HG03025 (cell line): Measurements from ENCODE around the gene TPD52L1.
"Not testable (repeated sequence)": the region's sequence is repeated elsewhere in the genome, so short reads cannot be mapped to it uniquely, and the experiment has no call there.

Experiments used
- ATAC-seq: cut with Tn5 transposase; IDR thresholded peaks from one replicate; pipeline ENCODE4 v1.9.1; 2021; ENCODE audit warnings: mild to moderate bottlenecking, moderate library complexity; ENCODE audit not compliant: unreplicated experiment, low FRiP score

TPD52L1 gene

GRCh38 chr6:125140808-125141207 is 12.8 kb upstream of the TPD52L1 start:
- no peak for ATAC-seq

- no peak for ATAC-seq
These were observed 11.0 kb upstream of the TPD52L1 start for GRCh38 chr6:125142618-125143017.

GRCh38 chr6:125144822-125145221 is 8.8 kb upstream of the TPD52L1 start:
- no peak for ATAC-seq

GRCh38 chr6:125149256-125150144 is 4.1 kb upstream of the TPD52L1 start:
- no peak for ATAC-seq

- no peak for ATAC-seq
These were observed 1.9 kb upstream of the TPD52L1 start for GRCh38 chr6:125151700-125152099.

GRCh38 chr6:125154118-125154760 is 666 bp downstream of the TPD52L1 start:
- ATAC-seq, result no peak

GRCh38 chr6:125154761-125155135 is 1.2 kb downstream of the TPD52L1 start:
- no peak for ATAC-seq

GRCh38 chr6:125155344-125155743 is 1.8 kb downstream of the TPD52L1 start:
- no peak for ATAC-seq

- no peak for ATAC-seq
These were observed 2.9 kb downstream of the TPD52L1 start for GRCh38 chr6:125156496-125156895.

- no peak for ATAC-seq
These were observed 3.7 kb downstream of the TPD52L1 start for GRCh38 chr6:125157280-125157679.

GRCh38 chr6:125157725-125158124 is 4.2 kb downstream of the TPD52L1 start:
- ATAC-seq, result no peak

GRCh38 chr6:125163339-125163738 is 9.8 kb downstream of the TPD52L1 start:
- not testable (repeated sequence) for ATAC-seq

- no peak for ATAC-seq
These were observed 10.2 kb downstream of the TPD52L1 start for GRCh38 chr6:125163811-125164210.

- no peak for ATAC-seq
These were observed 11.1 kb downstream of the TPD52L1 start for GRCh38 chr6:125164696-125165095.

GRCh38 chr6:125165256-125165655 is 11.7 kb downstream of the TPD52L1 start:
- ATAC-seq, result no peak

GRCh38 chr6:125165776-125166175 is 12.2 kb downstream of the TPD52L1 start:
- no peak for ATAC-seq

- no peak for ATAC-seq
These were observed 13.1 kb downstream of the TPD52L1 start for GRCh38 chr6:125166711-125167110.

- no peak for ATAC-seq
These were observed 14.0 kb downstream of the TPD52L1 start for GRCh38 chr6:125167579-125167978.

GRCh38 chr6:125169058-125169457 is 15.5 kb downstream of the TPD52L1 start:
- ATAC-seq, result no peak

- no peak for ATAC-seq
These were observed 15.9 kb downstream of the TPD52L1 start for GRCh38 chr6:125169522-125169921.

- ATAC-seq, result no peak
These were observed 16.8 kb downstream of the TPD52L1 start for GRCh38 chr6:125170376-125170775.
